GM21381 (cell line): ENCODE data around the gene ATP2A1.

Experiments
- ATAC-seq: cut with Tn5 transposase; IDR thresholded peaks from one replicate; pipeline ENCODE4 v1.9.1; 2021; ENCODE audit warnings: mild to moderate bottlenecking, moderate library complexity; ENCODE audit not compliant: unreplicated experiment

Gene ATP2A1

DNA sequence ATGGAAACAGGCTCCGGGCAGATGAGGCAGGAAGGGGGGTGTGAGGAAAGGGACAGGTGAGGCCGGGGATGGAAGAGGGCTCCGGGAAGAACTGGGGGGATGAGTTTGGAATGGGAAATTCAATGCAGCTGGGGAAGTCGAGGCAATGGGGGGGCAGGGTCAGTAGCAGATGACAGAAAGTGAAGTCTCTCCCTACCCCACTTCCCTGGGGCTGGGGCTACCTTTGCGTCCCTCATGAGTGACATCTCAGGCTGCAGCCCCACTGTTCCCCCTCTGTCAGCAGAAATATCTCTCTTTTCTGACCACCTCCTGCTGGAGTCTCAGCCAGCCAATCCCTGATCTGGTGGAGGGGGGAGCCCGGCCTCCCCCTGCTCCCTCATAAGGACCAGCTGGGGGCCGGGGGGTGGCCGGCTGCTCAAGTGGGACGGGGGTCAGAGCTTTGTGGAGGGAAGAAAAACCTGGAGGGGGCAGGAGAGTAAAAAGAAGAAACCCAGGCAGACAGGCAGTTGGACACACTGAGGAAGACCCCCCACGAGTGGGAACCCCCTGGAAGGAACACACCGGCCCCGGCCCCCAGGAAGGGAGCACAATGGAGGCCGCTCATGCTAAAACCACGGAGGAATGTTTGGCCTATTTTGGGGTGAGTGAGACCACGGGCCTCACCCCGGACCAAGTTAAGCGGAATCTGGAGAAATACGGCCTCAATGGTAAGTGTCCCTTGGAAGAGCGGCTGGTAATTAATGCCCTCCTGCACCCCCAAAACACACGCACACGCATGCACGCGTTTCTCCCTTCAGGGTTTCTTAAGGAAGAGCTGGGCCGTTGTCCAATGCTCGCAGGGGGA is at the start of gene ATP2A1:
Gene ATP2A1 (plus strand): TSS at position 406 of the 844 bp plus-strand sequence. CDS start 184 bp downstream, at position 590.
- ATAC-seq: no peak

DNA sequence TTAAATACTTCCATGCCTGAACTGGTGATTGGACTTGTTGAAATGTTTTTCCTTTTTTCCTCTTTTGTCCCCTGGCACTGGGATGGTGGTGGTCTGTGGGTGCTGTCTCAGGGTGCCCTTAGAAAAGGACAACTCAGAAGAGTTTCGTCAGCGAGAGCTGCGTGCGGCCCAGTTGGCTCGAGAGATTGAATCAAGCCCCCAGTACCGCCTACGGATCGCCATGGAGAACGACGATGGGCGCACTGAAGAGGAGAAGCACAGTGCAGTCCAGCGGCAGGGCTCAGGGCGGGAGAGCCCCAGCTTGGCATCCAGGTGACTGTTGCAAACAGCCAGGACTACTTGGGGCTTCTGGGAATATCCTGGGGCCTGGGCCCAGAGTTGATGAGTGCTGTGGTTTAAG is 48.5 kb upstream of the ATP2A1 start:
- ATAC-seq: no peak

DNA sequence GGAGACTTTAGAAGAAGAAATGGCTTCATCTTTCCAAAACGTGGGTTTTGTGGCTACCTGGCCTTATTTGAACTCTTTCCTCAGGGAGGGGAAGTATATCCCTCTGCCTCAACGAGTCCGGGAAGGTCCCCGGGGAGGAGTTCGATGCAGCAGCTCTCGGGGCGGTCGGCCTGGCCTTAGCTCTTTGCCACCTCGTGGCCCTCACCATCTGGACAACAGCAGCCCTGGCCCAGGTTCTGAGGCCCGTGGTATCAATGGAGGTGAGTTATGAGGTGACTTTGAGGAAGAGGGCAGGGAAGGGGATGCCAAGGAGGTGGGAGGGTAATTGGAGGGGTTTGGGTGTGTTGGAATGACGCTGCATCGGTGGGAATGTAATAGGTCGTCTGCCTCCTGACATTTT is 47.8 kb upstream of the ATP2A1 start:
- no peak for ATAC-seq

DNA sequence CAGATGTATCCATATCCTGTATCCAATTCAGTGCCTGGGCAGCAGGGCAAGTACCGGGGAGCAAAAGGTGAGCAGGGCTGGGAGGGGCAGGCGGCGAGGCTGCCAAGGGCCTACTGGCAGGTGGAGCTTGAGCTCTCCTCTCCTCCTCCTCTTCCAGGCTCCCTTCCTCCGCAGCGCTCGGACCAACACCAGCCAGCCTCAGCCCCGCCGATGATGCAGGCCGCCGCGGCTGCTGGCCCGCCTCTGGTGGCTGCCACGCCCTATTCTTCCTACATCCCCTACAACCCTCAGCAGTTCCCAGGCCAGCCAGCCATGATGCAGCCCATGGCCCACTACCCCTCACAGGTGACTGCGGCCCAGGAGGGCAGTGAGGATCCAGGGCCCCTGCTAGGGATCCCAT is 43.9 kb upstream of the ATP2A1 start:
- ATAC-seq: no peak

DNA sequence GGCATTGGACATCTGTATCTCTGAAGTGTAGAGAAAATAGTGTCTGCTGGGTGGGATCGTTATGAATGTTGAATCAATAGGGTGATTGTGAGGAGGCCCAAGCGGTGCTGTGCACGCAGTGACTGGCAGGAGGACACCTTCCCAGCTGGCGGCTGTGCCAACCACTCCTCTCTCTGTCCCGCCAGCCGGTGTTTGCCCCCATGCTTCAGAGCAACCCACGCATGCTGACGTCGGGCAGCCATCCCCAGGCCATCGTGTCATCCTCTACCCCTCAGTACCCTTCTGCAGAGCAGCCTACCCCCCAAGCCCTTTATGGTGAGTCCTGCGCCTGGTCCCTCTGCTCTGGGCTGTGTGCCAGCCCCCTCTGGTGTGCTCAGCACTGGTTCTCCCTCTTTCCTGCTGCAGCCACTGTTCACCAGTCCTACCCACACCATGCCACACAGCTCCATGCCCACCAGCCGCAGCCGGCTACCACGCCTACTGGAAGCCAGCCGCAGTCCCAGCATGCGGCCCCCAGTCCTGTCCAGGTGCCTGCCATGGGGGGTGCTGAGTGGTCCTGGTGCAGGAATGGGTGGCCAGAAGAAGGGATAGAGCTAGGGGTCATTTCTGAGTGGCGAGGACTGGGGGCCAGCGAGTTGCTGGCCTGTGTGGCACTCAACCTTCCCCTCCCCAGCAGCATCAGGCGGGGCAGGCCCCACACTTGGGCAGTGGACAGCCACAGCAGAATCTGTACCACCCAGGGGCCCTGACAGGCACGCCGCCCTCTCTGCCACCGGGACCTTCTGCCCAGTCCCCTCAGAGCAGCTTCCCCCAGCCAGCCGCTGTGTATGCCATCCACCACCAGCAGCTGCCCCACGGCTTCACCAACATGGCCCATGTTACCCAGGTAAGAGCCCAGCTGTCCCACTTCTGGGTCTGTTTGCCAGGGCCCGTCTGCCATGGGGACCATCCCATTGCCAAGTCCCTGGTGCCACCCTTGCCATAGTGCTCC is 43.1 kb upstream of the ATP2A1 start:
- no peak for ATAC-seq

DNA sequence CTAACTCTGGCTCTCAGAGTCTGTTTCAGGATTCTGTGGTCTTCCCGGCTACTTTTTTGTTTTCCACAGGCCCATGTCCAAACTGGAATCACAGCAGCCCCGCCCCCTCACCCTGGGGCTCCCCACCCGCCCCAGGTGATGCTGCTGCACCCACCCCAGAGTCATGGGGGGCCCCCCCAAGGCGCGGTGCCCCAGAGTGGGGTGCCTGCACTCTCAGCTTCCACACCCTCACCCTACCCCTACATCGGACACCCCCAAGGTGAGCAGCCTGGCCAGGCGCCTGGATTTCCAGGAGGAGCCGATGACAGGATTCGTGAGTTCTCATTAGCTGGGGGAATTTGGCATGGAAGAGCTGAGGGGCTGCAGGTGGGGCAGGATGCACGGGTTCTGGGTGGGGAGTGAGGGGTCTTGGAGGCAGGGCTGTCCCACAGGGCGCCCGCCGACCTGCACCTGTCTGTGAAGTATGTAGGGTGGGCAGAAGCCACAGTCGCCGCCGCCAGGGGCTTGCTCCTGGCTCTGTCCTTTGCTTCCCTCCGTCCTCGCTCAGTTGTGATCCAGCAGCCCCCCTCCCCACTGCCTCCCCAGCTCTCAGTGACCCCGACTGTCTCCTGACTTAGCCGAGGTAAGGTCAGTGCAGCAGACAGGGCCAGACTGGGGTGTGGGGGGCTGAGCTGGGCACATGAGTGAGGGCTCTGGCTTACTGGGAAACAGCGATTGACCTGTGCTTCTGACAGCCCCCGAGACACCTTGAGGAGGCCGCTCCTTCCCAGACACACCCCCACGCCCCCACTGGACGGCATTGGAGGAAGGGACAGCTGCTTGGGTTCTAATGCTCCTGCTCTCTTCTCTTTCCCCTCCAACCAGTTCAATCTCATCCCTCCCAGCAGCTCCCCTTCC is 42.2 kb upstream of the ATP2A1 start:
- no peak for ATAC-seq

DNA sequence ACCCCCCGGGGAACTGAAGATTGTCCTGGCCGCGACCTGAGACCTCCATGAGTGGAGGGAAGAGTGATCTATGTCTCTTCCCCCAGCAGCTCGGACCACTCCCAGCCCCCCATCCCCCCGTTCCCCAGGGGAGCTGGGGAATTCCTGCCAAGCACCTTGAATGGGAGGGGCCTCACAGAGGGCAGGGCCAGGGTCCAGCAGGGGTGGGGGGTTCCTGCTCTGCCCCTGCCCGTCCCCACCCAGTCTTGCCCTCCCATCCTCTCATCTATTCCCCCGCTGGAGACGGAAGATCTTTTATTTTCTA is 41.6 kb upstream of the ATP2A1 start:
- no peak for ATAC-seq

DNA sequence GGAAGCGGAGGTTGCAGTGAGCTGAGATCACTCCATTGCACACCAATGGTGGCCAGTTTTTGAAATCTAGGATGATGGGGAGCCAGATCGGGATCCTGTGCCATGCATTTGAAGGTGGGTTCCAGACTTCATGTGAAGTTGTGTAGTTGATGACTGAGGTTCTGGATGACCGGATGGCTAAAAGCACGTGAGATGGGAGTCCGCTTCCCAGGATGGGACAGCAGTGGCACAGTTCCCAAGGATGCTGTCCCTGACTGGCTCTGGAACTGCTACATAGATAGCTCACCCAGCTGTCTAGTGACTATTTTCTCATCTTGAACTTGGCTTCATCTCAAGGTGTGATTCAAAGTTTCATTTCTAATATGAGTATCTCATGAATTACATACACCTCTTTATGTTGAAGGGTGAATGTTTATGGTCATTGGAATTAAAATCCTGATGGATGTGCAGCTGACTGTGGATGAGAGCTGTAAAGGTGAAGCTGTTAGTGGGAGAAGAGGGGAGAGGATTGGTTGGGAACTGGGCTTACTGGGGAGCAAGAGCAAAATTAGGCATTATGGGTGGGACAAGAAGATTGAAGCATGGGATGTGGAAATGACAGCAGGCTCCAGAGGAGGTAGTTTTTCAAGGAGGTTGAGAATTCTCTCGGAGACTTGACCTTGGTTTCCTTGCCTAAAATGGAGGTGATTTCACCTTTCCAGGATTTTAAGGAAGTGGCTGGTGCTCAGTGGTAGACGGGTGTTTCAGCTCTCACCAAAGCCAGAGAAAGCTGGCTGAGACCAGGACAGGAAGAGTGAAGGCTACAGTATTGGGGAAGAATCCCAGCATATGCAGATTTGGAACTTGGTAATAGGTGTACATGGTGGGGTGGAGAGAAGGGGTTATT is 40.4 kb upstream of the ATP2A1 start:
- no peak for ATAC-seq

DNA sequence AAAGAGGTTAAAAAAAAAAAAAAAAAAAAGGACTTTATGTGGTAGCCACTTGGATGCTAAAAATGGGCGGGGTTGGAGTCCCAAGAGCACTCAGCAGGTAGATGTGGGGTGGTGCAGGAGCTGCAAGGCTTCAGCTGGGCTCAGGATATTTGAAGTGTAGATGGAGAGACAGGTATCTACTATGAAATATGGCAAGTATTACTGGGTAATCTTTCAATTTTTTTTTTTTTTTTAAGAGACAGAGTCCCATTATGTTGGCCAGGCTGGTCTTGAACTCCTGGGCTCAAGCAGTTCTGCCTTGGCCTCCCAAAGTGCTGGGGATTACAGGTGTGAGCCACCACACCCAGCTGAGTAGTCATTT is 39.8 kb upstream of the ATP2A1 start:
- ATAC-seq: no peak

DNA sequence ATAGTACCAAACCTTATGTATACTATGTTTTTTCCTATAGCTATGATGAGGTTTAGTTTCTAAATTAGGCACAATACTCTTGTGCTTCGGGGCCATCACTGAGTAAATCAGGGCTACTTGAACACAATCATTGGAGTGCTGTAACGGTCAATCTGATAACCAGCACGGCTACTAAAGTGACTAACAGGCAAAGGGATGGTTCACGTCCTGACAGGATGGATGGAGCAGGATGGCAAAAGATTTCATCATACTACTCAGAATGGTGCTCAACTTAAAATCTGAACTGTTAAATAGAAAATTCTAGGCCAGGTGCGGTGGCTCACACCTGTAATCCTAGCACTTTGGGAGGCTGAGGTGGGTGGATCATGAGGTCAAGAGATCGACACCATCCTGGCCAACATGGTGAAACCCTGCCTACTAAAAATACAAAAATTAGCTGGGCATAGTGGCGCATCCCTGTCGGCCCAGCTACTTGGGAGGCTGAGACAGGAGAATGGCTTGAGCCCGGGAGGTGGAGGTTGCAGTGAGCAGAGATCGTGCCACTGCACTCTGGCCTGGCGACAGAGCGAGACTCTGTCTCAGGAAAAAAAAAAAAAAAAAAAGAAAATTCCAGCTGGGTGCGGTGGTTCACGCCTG is 39.2 kb upstream of the ATP2A1 start:
- no peak for ATAC-seq

DNA sequence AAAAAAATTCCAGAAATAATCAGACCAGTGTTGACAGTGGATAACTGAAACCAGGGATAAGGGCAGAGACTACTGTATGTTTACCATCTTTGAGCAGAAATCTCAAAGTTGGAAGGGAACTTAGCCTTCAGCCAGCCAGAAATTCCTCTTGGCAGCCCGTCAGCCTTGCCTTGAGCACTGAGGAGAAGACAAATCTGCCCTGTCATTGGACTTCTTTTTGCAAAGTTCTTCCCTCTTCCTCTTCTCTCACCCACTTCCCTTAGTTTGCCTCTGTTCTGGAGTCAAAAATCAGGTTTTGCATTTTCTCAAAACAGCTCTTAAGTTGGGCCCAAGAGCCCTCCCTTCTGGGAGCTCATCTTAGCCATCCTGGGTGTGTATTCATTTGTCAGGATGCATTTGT is 38.4 kb upstream of the ATP2A1 start:
- ATAC-seq: no peak

DNA sequence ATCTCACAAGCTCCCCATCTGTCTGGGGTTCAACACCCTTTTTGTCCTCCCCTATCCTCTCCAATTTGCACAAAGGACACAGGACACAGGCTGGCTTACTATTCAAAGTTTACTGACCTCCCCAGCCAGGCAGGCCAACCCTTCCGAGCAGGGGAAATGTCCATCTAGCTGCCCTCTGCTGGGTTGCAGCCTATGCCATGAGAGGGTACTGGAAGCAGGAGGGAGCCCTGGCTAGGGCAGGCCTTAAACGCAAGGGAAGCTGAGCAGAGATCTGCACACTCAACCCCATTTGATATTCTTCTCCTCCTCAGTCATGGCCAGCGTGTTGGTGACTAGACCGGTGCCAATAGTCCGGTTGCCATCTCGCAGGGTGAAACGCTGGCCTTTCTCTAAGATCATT is 35.6 kb upstream of the ATP2A1 start:
- ATAC-seq: no peak

DNA sequence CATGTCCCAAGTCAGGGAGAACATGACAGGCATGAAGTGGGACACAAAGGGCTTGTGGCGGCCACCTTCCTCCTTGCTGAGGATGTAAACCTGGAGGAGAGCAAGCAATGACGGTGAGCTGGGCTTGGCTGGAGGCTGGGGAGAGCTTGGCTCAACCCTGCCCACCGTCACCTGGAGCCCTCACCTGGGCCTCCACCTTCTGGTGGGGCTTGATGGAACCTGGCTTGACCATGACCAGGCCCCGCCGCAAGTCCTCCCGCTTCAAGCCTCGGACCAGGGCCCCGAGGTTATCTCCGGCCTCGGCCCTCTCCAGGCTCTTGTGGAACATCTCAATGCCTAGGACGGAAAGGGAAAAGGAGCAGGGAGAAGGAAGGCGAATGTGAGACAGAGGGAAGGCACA is 34.5 kb upstream of the ATP2A1 start:
- ATAC-seq: no peak

DNA sequence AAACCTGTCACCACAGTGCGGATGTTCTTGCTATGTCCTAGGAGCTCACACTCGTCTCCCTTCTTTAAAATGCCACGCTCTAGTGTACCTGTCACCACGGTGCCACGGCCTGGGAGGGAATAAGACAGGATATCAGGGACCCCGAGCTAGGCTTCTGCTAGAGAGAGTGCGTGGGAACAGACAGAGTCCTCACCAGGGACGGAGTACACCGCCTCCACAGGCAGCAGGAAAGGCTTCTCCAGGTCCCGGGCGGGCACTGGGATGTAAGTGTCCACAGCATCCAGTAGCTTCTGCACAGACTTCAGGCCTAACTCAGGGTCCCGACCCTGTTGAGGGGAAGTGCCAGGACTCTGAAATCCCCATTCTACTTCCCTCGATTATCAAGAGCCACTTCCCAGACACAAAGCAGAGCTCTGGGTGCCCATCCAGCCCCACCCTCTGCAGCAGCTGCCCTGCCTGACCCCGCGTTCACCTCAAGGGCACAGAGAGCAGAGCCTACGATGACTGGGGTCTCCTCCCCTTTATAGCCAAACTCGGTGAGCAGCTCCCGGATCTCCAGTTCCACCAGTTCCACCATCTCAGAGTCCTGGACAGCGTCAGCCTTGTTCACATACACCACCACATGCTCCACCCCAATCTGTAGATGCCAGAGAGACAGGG is 33.9 kb upstream of the ATP2A1 start:
- ATAC-seq: no peak

DNA sequence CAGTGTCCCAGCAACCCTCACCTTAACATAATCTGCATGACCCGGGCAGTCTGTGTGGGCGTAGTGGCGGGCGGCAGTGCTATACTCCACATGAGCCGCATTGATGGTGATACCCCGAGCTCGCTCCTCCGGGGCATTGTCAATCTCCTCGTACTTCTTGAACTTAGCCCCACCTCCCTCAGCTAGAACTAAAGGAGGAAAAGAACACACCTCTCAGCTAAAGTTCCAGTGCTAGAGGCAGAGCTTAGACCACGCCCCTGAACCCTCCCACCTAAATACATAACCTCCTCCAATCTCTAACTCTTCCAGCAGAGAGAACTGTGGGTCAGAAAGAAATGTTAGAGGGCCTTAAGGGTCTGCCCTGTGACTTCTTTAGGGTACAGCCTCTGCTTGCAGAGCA is 33.0 kb upstream of the ATP2A1 start:
- no peak for ATAC-seq

DNA sequence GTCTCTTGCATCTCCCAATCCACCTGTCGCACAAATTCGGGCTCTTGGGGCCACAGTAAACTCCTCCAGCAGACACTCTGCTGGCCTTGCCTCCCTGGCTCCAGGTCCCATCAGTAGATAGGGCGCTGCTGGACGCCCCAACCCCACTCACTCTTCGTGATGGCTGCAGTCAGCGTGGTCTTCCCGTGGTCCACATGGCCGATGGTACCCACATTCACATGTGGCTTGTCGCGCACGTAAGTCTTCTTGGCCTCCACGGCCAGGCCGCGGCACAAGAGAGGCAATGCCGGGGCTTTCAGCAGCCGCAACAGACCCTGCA is 32.6 kb upstream of the ATP2A1 start:
- peak; percentile 0 for ATAC-seq

DNA sequence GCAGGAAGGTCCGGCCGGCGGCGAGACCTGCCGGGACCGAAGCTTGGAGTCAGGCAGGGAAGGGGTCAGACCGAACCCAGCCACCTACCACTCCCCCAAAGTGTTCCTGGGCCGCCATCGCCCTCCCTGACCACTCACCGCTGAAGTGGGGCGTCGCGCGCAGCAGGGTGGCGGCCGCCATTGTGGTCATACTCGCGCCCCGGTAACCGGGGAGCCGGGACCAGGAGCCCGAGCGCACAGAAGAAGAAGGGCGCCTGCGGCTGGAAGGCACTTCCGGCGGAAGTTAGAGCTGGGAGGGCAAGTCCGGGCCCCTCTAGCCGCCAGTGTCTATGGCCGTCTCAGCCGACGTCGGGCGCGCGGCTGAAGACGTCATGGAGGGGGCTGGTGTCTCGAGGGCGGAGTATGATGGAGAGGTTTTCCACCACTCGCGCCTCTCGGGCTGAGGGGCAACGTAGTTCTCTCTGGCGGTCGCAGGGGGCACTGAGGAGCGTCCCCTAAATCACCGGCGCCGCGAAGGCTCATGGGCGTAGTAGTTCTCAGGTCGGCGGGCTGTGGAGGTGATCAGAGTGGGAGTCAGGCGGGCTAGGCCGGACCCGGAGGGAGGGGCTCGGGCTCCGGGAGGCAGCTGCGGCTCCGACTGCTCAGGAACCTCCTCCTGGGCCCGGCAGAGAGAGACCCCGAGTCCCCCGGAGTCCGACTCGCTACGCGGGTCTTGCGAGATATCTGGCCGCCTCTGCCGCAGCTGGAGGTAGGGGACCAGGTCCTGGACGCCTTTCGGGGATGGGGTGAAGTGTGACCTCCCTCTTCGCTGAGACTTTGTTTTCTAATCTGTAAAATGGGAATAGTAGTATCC is 32.0 kb upstream of the ATP2A1 start, which contains the start of gene TUFM:
Gene TUFM (minus strand): TSS at position 269 of the 853 bp plus-strand sequence. CDS start 79 bp downstream, at position 190.
- ATAC-seq: peak; percentile 93

DNA sequence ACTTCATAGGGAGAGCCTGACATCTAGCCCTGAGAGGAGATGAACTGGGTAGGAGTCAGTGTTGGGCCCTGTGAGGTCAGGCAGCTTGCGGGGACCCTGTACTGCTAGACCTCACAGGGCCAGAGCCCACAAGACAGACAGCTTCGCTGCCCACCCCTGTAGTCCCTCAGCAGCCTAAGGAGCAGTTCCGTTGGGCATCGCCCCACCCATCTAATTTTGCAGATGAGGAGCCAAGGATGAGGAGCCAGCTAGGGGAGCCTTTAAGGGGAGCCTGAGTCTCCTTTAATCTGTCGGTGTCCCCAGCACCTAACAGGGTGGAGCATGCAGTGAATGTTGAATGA is 31.4 kb upstream of the ATP2A1 start:
- no peak for ATAC-seq
